Progenitor cell of endocrine pancreas (in vitro differentiated cells): ENCODE measurements around the gene CLINT1. TPM values are rescaled to one million over a fixed set of nuclear protein-coding genes. Genes with fewer than 3 reads are reported as not detected.

ENCODE experiments used
- DNase-seq: peaks from one replicate; pipeline ENCODE4 v3.0.0; 2021; ENCODE audit warnings: low spot score; ENCODE audit not compliant: unreplicated experiment
- H3K27ac Mint-ChIP-seq: 2 replicates; pipeline ENCODE4 v1.8.0; 2021; ENCODE audit warnings: mild to moderate bottlenecking, moderate library complexity, mixed read lengths
- H3K27me3 Mint-ChIP-seq: 2 replicates; pipeline ENCODE4 v1.8.0; 2021; ENCODE audit warnings: mixed read lengths
- H3K36me3 Mint-ChIP-seq: 2 replicates; pipeline ENCODE4 v1.8.0; 2022; ENCODE audit warnings: mixed read lengths; ENCODE audit not compliant: insufficient read depth
- H3K4me1 Mint-ChIP-seq: 2 replicates; pipeline ENCODE4 v1.8.0; 2021; ENCODE audit warnings: low read depth, mixed read lengths
- H3K4me3 Mint-ChIP-seq: 2 replicates; pipeline ENCODE4 v1.8.0; 2021; ENCODE audit warnings: low read depth, mild to moderate bottlenecking, moderate library complexity, mixed read lengths
- H3K9me3 Mint-ChIP-seq: 2 replicates; pipeline ENCODE4 v1.8.0; 2021; ENCODE audit warnings: low read depth, mixed read lengths
- CTCF ChIP-seq: fragments of 200-600 bp; sonication (generic); IDR thresholded peaks from one replicate; pipeline ENCODE4 v1.5.0; 2021; ENCODE audit warnings: antibody characterized with exemption, mild to moderate bottlenecking; ENCODE audit not compliant: unreplicated experiment
- total RNA-seq: library from RNA; stranded (reverse); gene quantifications from 2 replicates; pipeline ENCODE4 v1.2.1, GENCODE V29; 2021

The CLINT1 gene
- total RNA-seq, 1 donor from 2014 or later, result 82.3 TPM

DNA sequence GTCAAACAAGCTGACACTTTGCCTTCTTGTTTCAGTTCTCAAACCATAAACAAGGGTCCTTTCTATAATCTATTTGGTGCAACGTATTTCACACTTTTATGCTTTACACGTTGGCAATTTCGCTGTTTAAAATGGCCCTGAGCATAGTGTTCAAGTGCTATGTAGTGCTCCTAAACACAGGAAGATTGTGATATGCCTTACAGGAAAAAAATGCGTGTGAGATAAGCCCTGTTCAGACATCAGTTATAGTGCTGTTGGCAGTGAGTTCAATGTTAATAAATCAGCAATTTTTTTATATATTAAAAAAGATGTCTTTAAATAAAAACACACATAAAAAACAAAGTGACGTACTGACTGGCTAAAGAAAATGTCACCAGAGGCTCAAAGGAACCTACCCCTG, 23.9 kb downstream of the CLINT1 start:
- Mint-ChIP-seq H3K9me3 (no peaks in the 10 kb centered on the region), H3K4me1 (peaks cover 21% of the 10 kb centered on the region), H3K27ac (no peak overlapping the region), H3K27me3 (no peaks in the 10 kb centered on the region), H3K36me3 (peaks cover 8% of the 10 kb centered on the region), H3K4me3 (no peak overlapping the region)
- no peak for DNase-seq
- no peak for TF ChIP-seq CTCF

- no peaks in the 10 kb centered on the region for H3K9me3 Mint-ChIP-seq
- H3K27ac Mint-ChIP-seq, result peak overlapping the region; percentile 10
- peaks cover 8% of the 10 kb centered on the region for H3K4me1 Mint-ChIP-seq
- peak; percentile 20 for TF ChIP-seq CTCF
- DNase-seq, result no peak
- no peaks in the 10 kb centered on the region for H3K27me3 Mint-ChIP-seq
- H3K36me3 Mint-ChIP-seq, result no peaks in the 10 kb centered on the region
- no peak overlapping the region for H3K4me3 Mint-ChIP-seq
These were observed 29.9 kb downstream of the CLINT1 start for GRCh38 chr5:157828944-157829639.

- H3K27ac Mint-ChIP-seq, result no peak overlapping the region
- no peaks in the 10 kb centered on the region for H3K27me3 Mint-ChIP-seq
- DNase-seq, result no peak
- H3K4me3 Mint-ChIP-seq, result no peak overlapping the region
- TF ChIP-seq CTCF, result no peak
- peaks cover 9% of the 10 kb centered on the region for H3K4me1 Mint-ChIP-seq
- no peaks in the 10 kb centered on the region for H3K36me3 Mint-ChIP-seq
- no peaks in the 10 kb centered on the region for H3K9me3 Mint-ChIP-seq
These were observed 30.6 kb downstream of the CLINT1 start for GRCh38 chr5:157828105-157828943.

DNA sequence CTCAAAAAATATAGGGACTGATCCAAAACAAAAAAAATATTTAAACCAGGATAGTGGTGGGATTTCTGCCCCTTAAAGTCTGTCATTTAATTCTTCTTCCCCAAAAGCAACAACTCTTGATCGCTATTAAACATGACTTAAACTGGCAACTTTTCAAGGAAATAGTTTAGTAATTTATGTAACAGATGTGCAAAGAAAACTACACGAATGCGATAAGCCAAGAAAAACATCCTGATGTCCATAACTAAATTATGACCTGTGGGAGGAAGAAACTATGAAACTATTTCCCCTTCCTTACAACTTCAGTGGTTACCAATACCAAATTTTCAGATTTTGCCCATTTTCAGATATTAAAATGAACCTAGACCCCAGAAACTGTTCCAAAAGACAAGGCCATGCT, 31.5 kb downstream of the CLINT1 start:
- no peak for DNase-seq
- H3K36me3 Mint-ChIP-seq, result no peaks in the 10 kb centered on the region
- no peak for TF ChIP-seq CTCF
- H3K4me1 Mint-ChIP-seq, result peaks cover 13% of the 10 kb centered on the region
- H3K27ac Mint-ChIP-seq, result peak overlapping the region; percentile 18
- H3K27me3 Mint-ChIP-seq, result no peaks in the 10 kb centered on the region
- H3K4me3 Mint-ChIP-seq, result no peak overlapping the region
- peaks cover under 1% of the 10 kb centered on the region for H3K9me3 Mint-ChIP-seq

- no peak for TF ChIP-seq CTCF
- H3K27me3 Mint-ChIP-seq, result no peaks in the 10 kb centered on the region
- no peak for DNase-seq
- H3K4me1 Mint-ChIP-seq, result peaks cover 30% of the 10 kb centered on the region
- H3K4me3 Mint-ChIP-seq, result no peak overlapping the region
- H3K36me3 Mint-ChIP-seq, result peaks cover 3% of the 10 kb centered on the region
- no peak overlapping the region for H3K27ac Mint-ChIP-seq
- peaks cover 7% of the 10 kb centered on the region for H3K9me3 Mint-ChIP-seq
These were observed 35.3 kb downstream of the CLINT1 start for GRCh38 chr5:157823655-157824054.
